Suprapubic skin (tissue), 2 donors: ENCODE data around the gene GUCD1.

Source experiments
- EP300 ChIP-seq: sonication (generic); formaldehyde crosslinking; IDR thresholded peaks from one replicate; pipeline ENCODE4 v1.6.1; 2017; ENCODE audit warnings: antibody characterized with exemption
- POLR2A ChIP-seq, 2 donors: fragments of 450-650 bp; IDR thresholded peaks; one replicate each; pipeline ENCODE4 v1.6.1; 2017; ENCODE audit warnings: antibody characterized with exemption in 2 of 2, mild to moderate bottlenecking in 2 of 2, moderate library complexity in 2 of 2

GRCh38 chr22:24502541-24502940 is 52.4 kb downstream of the GUCD1 start:
- TF ChIP-seq EP300 = no peak
- no peak for TF ChIP-seq POLR2A (IDR thresholded peaks at IDR 0.05)
